ENCODE results near the gene ECEL1.

ECEL1 gene

DNA sequence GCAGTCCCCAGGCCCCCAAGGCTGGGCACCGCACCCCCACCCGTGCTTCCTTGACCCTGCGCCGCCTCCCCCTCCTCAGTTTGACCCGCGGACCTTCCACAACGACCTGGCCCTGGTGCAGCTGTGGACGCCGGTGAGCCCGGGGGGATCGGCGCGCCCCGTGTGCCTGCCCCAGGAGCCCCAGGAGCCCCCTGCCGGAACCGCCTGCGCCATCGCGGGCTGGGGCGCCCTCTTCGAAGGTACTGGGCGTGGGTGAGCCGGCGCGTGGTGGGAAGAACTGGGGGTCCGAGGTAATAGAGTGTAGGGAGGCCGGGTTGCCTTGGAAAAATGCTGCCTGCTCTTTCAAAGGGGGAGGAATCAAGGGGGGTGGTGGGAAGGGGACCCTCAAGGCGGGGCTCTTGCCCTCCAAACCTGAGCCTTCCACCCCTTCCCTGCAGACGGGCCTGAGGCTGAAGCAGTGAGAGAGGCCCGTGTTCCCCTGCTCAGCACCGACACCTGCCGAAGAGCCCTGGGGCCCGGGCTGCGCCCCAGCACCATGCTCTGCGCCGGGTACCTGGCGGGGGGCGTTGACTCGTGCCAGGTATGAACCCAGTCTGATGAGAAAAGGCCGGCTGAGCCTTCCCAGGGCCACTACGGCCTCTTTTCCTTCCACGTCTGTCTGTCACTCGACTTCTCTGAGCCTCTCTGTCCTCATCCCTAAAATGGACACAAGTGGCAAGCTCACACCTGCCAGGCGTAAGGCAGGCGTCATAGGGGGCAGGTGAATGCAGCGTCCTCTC, 35.2 kb upstream of the ECEL1 start:
- no peak for DNase-seq (ENCODE audit: low read depth in 2 of 2)

DNA sequence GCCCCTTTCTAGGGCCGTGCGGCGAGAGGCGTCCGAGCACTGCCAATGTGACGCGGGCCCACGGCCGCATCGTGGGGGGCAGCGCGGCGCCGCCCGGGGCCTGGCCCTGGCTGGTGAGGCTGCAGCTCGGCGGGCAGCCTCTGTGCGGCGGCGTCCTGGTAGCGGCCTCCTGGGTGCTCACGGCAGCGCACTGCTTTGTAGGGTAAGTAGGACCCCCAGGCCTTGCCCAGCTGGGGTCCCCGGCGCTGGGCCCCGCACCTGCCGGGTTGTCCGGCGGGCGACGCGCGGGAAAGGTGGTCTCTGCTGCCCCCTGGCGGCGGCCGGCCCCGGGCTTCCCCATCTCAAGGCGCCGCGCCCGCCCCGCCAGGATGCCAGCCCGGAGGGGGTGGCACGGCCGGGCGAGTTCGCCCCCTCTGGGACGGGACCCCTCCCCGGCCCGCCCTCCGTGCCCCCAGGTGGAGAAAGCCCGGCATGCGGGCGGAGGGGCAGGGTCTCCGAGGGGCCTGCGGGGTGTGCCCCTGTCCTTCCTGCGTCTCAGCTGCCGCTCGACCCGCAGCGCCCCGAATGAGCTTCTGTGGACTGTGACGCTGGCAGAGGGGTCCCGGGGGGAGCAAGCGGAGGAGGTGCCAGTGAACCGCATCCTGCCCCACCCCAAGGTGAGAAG, 34.5 kb upstream of the ECEL1 start:
- peak; percentile 32 to 52 for DNase-seq (ENCODE audit: low read depth in 2 of 2)

DNA sequence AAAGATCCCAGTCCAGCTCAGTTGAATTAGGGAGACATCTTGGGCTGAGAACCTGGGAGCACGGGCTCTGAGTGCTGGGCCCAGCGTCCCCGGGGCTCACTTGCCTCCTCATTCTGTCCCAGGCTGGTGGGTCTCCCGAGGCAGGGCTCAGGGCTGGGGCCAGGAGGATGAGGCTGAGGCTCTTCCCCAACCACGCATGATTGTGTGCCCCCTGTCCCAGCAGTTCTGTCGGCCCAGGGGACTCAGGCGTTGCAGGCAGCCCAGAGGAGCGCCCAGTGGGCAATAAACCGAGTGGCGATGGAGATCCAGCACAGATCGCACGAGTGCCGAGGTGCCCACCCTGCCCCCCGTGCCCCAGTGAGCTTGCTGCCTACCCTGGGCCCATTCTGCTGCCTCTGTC, 33.5 kb upstream of the ECEL1 start:
- DNase-seq (ENCODE audit: low read depth in 2 of 2) = no peak

DNA sequence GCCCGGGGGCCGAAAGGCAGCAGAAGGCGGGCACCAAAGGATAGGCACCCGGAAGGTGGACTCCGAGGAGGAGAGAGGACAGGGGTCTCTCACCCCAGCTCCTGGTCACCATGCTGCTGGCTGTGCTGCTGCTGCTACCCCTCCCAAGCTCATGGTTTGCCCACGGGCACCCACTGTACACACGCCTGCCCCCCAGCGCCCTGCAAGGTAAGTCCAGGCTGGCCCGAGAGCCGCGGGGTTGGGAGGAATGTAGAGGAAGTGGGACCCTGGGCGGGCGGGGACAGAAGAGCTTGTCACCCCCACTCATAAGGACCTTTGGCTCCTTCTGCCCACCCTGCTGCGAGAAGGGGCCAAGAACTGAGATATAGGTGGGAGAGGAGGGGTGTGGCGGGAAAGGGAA, 32.9 kb upstream of the ECEL1 start:
- DNase-seq (ENCODE audit: low read depth in 2 of 2) = no peak

DNA sequence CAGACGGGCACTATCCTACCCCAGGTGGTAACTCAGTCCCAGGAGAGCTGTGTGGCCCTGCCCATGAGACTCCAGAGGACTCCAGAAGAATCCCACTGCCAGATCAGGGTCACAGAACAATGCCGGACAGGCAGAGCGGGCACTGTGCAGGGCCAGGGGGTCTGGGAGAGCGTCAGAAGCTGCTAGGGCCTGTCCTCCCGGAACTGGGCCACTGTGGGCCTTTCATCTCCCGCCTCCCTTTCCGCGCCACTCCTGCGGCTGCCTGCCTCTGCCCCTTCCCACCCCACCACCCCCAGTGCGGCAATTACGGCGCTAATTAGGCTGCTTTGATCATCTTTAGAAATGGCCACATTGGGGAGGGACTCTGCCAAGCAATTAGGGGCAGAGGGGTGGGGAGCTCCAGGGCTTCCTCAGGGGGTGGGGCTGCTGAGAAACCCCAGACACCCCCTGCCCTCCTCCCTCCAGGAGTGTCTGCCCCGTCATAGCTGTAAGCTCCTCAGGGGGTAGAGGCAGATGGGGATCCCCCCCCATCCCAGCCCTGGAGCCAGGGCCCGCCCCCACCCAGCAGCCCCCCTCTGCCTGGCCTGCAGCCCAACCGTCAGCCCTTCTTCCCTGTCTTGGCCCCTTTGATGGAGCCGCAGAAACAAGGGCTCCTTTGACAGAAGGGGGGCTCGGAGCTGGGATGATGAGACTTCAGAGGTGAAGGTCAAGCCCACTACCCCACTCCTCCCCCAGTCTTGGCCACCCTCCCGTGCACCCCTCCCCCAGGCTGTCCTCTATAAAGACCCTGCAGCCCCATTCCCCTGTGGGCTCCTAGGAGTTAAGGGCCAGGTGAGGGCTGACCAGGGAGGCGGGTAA, 32.2 kb upstream of the ECEL1 start, which contains the start of gene PRSS56:
TSS of gene PRSS56 (plus strand) at position 808 of the 858 bp plus-strand sequence. CDS start 211 bp downstream, outside the sequence.
- no peak for DNase-seq (ENCODE audit: low read depth in 2 of 2)

DNA sequence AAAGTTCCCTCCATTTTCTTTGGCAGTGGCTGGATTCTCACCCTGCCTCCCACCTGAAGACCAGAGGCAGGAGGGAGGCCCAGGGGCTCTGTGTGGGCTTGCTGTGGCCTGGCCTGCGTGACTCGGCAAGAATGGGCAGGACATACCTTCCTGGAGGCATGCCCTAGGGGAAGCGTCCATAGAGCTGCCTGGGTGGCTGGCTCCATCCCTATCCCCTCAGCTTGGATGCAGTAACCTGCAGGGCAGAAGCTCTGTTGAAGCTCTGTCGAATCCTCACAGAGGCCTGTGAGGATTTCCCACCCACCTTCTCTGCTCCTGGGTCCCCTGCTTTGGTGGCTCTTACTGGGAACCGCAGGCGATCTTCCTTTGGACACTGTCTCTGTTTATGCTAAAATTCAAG, 31.2 kb upstream of the ECEL1 start:
- no peak for DNase-seq (ENCODE audit: low read depth in 2 of 2)

DNA sequence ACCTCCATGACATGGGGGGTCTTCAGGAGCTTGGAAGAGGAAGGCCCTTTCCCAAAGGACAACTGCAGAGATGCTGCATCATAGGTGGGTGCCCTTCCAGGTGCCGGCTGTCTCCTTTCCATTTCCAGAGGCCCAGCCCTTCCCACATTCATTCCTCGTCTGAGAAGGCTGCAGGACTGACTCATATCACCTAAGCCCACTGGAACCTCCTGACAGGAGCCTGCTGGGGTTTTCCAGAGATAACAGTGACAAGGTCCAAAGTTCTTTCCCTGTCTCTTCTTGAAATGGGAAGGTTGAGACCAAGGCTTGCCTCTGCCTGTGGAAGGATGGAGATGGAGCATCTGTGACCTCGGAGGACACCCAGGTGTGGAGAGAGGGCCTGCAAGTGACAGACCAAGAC, 28.9 kb upstream of the ECEL1 start:
- DNase-seq (ENCODE audit: low read depth in 2 of 2) = no peak

DNA sequence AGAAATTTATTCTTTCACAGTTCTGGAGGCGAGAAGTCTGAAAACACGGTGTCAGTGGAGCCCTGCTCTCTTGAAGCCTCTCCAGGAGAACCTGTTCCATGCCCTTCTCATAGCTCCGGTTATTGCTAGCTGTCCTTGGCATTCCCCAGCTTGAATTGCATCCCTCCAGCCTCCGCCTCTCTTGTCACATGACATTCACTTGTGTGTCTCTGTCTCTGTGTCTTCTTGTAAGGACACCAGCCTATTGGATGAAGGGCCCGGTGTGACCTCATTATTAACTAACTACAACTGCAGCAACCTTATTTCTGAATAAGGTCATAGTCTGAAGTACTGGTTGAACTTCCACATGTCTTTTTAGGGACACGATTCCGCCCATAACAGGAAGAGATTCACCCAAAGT, 28.0 kb upstream of the ECEL1 start:
- no peak for DNase-seq (ENCODE audit: low read depth in 2 of 2)

DNA sequence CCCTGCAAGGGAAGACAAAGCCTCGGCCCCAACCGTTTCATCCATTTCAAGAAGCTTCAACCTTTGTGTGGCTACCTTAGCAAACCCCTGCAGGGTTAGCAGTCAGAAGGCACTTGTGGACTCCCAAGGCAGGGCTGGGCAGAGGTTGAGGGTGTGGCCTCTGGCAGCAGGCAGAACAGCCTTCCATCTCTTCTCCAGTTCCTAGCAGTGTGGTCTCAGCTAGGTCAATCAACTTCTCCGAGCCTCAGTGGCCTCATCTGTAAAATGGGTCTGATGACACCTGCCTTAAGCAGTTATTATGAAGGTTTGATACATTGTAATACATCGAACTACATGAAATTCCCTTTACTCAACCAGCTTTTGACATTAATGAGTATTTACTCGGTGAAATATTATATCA, 25.7 kb upstream of the ECEL1 start:
- no peak for DNase-seq (ENCODE audit: low read depth in 2 of 2)

DNA sequence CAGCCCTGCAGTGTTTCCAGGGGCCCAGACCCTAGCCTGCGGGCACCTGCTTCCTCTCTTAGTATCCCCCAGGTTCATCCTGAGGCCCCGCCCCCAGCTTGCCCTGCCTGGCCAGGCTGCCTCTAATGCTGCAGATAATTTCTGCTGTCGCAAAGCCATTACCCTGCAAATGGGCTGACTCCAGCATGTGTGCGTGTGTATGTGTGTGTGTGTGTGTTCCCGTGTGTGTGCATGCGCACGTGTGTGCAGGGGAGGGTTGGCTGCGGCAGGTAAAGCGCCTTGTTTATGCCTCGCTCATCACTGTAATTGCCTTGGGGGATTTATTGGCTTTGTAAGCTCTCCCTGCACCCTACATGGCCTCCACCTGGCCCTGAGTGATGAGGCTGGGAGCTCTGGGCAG, 25.0 kb upstream of the ECEL1 start:
- DNase-seq (ENCODE audit: low read depth in 2 of 2) = no peak

DNA sequence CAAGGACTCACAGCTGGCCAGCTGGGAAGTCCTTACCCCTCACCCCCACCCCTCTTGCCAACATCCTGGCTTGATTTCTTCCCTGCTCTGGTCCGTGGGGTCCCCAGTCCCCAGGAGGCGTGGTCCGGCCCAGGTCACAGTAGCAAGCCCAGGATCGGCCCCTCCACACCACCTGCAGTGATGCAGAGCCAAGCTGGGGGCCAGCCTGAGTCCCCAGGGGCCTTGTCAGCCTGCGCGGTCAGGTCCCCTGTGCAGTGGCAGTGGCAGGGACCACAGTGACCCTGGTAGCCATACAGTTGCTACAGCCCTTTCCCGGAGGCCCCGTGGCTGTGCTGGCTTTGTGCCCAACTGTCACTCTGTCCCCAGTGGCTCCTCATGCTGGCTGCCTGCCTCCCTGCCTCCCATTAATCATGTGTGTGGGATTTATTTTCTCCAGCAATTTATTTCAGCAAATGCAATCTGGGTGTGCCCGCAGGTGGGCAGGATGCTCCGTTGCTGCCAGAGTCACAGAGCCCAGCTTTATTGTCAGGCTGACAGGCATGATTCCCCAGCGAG, 23.8 kb upstream of the ECEL1 start:
- no peak for DNase-seq (ENCODE audit: low read depth in 2 of 2)

DNA sequence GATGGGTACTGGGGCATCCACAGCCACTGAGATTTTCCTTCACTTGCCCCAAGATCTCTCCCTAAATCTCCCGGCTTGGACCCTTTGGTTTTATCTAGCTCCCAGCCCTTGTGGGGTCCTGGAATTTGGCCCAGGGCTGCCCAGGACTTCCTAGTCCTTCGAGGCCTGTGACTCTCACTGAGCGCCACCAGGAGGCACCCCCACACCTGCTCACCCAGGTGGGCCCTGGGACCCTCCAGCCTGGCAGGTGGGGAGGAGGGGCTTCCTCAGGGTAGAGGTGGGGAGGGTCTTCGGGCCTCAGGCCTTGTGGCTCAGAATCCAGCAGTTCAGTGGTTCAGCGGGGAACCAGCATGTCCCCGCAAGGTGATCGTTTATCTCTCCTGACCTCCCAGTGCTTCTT, 20.6 kb upstream of the ECEL1 start:
- DNase-seq (ENCODE audit: low read depth in 2 of 2) = no peak

DNA sequence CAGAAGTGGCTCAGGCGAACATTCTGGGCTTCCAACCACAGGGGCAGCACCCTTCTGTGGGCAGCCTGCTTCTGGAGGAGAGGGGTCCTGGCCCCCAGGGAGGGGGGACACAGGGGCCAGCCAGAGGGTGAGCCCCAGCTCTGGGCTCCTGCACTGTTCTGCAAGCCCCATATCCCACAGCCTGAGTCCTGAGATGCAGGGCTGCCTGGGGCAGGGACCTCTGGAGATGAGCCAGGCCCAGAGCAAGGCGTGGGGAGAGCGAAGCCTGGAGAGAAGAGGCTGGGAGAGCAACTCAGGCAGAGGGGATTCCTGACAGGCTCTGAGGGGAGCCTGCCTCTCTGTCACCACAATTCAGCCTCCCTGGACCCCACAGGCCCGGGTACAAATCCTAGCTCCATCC, 19.1 kb upstream of the ECEL1 start:
- DNase-seq (ENCODE audit: low read depth in 2 of 2) = no peak

DNA sequence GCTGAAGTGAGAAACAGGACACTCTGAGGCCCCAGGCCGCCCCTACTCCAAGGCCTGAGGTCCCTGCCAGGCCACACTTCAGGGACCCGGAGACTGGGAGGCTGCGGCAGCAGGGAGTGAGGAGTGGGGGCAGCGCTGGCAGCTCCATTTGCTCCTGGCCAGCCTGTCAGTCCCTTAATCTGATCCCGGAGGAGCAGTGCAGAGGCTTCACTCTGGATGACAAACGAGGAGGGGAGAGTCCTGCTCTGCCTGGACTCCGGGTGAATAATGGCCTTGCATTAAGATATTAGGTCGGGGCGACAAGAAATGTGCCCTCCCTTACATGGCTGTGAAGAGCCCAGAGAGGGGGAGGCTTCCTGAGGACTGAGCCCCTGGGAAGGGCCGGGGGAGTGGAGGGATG, 18.2 kb upstream of the ECEL1 start:
- DNase-seq (ENCODE audit: low read depth in 2 of 2) = no peak

DNA sequence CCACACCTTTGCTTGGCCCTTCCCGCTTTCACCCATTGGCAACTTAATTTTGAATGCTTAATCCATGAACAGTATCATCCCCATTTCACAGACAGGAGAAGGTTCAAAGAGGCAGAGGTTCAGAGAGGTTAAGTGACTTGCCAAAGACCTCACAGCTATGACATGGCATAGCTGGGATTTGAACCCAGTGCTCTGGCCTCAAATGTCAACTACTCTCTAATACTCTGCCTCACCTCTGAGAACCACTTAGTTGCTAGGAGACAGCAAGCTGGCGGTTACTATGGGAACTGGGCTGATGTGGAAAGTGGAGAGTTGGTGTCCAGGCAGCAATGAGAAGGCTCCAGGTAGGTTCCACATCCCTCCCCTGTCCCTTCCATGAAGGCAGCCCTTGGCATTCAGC, 16.8 kb upstream of the ECEL1 start:
- no peak for DNase-seq (ENCODE audit: low read depth in 2 of 2)

DNA sequence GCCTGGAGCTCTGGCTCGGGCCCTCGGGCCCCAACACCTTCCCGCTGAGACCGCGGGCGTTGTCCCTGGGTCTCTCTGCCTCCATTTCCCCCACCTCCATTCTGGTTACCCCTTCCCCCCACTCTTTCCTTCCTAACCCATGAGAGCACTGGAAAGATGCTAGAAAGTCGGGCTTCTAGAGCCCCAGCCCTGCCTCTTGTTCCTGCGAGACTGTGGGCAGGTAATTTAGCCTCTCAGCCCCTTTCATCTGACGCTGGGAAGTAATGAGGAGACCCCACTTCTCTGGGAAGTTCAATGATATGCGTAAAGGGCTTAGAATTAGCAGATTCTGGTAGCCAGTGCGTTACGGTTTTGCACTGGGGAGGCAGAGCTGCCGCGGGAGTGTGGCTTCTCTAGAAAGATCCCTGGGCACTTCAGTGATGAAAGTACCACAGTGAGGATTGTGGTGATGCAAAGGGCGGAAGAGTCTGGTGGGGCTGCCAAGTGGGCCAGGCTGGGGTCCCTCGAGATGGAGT, 16.2 kb upstream of the ECEL1 start:
- DNase-seq (ENCODE audit: low read depth in 2 of 2) = no peak

DNA sequence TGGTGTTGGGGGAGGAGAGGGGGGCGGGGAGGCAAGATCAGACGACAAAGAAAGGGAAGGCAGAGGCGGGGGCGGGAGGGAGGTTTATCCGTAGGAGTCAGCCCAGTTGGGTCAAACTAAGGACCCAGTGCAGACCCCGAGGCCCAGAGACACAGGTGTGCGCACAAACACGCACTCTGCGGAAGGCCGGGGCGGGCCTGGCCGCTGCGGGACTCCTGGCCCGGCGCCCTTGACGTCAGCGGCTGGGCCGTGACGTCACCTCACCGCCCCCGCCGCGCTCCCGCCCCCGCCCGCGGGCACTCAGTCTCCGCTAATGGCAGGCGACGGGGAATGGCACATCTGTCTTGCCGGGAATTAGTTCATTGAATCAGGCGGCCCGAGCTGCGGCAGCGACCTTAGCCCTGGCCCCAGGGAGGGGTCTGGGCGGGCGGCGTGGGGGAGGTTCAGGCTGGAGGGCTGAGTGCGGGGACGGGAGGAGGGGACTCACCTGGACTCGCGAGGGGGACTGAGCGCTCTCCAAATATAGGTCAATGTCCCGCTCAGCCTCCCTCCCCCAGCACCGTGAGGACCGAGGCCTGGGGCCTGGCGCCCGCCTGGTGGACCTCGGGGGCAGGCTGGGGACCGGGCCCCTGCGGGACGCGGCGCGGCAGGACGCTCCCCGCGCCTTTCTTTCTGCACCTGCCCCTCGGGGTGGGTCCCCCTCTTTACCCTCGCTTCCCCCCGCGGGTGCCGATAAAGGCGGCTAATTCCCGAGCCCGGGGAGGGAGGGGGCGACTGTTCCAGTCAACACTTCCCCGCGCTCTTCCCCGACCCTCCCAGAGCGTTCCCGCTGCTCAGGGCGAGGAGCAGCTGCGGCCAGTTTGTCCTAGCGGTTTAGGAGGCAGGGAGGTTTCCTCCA, 15.5 kb upstream of the ECEL1 start:
- DNase-seq (ENCODE audit: low read depth in 2 of 2) = no peak

DNA sequence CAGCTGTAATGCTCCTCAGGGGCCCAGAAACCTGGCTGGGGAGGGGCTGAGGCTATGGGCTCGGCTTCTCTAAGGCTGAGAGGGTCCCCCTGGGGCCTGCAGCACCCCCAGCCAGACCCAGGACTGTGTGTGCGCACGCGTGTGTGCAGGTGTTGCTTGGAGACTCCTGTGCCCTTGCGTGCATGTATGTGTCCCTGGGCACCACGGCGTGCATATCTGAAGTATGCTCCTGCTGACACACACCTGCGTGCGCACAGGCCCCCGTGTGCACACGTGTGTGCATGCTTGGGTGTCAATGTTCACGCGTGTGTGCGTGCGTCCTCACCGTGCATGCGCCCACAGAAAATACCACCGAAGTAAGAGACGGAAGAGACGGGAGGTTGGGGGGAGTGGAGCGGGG, 14.9 kb upstream of the ECEL1 start:
- DNase-seq (ENCODE audit: low read depth in 2 of 2) = no peak

DNA sequence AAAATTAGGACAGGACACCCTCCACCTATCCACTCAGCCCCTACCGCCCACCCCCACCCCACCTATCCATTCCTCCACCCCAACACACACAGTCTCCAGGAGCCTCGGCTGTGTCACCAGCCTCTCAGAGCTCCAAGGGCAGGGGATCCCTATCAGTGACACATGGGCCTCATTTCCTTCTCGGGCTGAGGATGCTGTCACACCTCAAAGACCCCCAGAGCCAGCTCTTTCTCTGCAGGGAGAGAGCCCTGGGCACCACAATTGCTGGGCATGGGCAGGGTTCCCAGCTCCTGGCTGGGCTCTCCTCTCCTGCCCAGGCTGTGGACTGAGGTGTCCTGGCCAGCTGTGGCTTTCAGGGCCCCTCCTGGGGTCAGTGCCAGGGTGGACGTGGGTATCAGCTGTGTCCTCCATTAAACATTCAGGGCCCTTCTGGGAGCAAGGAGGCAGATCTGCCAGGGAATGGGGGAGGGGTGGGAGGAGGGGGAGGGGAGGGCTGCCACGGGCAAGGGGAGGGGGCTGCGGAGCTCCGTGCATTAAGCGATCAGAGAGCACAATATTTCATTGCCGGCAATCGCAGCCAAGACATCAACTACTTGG, 14.3 kb upstream of the ECEL1 start:
- DNase-seq (ENCODE audit: low read depth in 2 of 2) = no peak

DNA sequence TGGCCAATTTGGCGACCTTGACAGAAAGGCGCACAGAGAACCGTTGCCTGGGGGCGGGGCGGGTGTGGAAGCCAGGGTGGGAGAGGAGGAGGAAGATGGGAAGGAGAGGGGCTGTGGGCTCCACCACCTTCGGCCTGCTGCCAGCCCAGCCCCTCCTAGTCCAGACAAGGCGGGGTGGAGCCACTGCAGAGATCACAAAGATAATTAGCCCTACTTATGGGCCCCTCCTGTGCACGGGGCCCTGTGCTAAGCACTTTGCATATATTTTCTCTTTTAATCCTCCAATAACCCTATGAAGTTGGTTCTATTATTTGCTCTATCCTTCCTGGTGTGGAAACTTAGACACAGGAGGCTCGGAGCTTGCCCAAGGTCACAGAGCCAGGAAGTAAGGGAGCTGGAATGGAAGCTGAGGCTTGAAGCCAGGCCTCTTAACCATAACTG, 13.7 kb upstream of the ECEL1 start:
- DNase-seq (ENCODE audit: low read depth in 2 of 2) = no peak

DNA sequence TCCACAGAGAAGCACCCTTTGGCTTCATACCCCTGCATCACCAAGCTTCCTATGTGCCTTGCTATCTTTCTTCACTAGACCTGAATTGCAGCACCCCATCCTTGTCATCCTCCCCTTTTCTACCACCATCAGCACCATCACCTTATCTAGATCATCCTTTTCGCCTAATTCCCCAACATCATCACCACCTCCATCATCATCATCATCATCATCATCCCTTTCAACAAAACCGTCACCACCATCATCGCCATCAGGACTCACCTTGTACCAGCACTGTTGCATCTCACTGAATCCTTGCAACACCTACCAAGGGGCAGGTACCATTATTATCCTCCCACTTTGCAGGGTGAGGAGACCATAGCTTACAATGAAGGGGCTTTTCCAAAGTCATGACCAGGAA, 10.8 kb upstream of the ECEL1 start:
- DNase-seq (ENCODE audit: low read depth in 2 of 2) = no peak

Data from stimulated activated CD8-positive, alpha-beta memory T cell treated with anti-CD3 and anti-CD28 coated beads, Interleukin-7, amount 100 ng/mL, for 1 hour (primary cell).